ENCODE measurements around the gene TMED4. TPM values are rescaled to one million over a fixed set of nuclear protein-coding genes. Genes with fewer than 3 reads are reported as not detected.

TMED4 gene
- total and polyA plus RNA-seq, 2 of the 13 experiments (the other 11 are each of a cell fraction or from before 2014, with no cell fraction given), result 81.4 to 109 TPM

DNA sequence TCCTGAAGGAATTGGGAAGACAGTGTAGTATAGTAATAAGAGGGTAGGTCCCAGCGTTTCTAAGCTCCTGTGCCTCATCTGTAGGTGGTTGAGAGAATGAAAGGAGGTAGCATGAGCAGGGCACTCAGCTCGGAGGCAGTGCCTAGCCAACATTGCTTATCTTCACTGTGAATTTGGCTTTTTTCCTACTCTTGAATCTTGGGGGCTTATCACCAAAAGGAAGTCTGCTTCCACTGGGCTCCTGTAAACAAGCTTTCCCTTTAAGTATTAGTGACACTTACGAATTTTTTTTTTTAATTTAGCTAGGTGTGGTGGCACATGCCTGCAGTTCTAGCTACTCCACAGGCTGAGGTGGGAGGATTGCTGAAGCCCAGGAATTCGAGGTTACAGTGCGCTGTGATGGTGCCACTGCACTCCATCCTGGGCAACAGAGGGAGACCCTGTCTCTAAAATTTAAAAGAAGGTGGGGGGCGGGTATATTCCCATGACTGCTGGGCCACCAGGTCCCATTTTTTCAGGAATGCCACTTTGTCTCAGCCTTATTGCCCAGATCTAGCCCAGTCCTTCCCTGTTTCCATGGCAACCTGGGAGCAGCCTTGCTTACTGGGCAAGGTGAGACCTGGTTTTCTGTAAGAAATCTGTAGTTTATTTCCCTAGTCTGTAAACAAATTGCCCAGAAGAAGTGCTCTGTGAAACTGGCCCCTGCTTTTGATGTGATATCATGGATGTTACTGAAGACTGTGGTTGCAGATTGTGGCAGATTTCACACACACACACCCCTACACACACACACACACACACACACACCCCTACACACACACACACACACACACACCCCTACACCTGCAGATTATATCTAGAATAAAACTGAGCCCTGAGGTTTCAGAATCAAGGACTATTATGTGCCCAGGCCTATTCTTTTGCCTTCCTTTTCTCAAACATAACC lies 43.8 kb upstream of the TMED4 start:
- TF ChIP-seq, protein P1, sequence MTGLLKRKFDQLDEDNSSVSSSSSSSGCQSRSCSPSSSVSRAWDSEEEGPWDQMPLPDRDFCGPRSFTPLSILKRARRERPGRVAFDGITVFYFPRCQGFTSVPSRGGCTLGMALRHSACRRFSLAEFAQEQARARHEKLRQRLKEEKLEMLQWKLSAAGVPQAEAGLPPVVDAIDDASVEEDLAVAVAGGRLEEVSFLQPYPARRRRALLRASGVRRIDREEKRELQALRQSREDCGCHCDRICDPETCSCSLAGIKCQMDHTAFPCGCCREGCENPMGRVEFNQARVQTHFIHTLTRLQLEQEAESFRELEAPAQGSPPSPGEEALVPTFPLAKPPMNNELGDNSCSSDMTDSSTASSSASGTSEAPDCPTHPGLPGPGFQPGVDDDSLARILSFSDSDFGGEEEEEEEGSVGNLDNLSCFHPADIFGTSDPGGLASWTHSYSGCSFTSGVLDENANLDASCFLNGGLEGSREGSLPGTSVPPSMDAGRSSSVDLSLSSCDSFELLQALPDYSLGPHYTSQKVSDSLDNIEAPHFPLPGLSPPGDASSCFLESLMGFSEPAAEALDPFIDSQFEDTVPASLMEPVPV (CRISPR knock-in tag; IDR thresholded peaks at IDR 0.05), result no peak
- no peak for TF ChIP-seq RFX1 (IDR thresholded peaks at IDR 0.05)
- TF ChIP-seq, protein P2, sequence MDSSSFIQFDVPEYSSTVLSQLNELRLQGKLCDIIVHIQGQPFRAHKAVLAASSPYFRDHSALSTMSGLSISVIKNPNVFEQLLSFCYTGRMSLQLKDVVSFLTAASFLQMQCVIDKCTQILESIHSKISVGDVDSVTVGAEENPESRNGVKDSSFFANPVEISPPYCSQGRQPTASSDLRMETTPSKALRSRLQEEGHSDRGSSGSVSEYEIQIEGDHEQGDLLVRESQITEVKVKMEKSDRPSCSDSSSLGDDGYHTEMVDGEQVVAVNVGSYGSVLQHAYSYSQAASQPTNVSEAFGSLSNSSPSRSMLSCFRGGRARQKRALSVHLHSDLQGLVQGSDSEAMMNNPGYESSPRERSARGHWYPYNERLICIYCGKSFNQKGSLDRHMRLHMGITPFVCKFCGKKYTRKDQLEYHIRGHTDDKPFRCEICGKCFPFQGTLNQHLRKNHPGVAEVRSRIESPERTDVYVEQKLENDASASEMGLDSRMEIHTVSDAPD (CRISPR knock-in tag; IDR thresholded peaks at IDR 0.05), result no peak
- TF ChIP-seq ZNF792 (CRISPR knock-in tag; IDR thresholded peaks at IDR 0.05), result no peak
- TF ChIP-seq ZNF670 (CRISPR knock-in tag; IDR thresholded peaks at IDR 0.05; ENCODE audit: borderline replicate concordance), result no peak
- no peak for TF ChIP-seq TBX2 (CRISPR knock-in tag; IDR thresholded peaks at IDR 0.05; ENCODE audit: borderline replicate concordance)
- TF ChIP-seq, protein P3, sequence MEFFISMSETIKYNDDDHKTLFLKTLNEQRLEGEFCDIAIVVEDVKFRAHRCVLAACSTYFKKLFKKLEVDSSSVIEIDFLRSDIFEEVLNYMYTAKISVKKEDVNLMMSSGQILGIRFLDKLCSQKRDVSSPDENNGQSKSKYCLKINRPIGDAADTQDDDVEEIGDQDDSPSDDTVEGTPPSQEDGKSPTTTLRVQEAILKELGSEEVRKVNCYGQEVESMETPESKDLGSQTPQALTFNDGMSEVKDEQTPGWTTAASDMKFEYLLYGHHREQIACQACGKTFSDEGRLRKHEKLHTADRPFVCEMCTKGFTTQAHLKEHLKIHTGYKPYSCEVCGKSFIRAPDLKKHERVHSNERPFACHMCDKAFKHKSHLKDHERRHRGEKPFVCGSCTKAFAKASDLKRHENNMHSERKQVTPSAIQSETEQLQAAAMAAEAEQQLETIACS (CRISPR knock-in tag; IDR thresholded peaks at IDR 0.05), result no peak
- TF ChIP-seq, protein P4, sequence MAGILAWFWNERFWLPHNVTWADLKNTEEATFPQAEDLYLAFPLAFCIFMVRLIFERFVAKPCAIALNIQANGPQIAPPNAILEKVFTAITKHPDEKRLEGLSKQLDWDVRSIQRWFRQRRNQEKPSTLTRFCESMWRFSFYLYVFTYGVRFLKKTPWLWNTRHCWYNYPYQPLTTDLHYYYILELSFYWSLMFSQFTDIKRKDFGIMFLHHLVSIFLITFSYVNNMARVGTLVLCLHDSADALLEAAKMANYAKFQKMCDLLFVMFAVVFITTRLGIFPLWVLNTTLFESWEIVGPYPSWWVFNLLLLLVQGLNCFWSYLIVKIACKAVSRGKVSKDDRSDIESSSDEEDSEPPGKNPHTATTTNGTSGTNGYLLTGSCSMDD (CRISPR knock-in tag; IDR thresholded peaks at IDR 0.05), result no peak
- TF ChIP-seq, protein P5, sequence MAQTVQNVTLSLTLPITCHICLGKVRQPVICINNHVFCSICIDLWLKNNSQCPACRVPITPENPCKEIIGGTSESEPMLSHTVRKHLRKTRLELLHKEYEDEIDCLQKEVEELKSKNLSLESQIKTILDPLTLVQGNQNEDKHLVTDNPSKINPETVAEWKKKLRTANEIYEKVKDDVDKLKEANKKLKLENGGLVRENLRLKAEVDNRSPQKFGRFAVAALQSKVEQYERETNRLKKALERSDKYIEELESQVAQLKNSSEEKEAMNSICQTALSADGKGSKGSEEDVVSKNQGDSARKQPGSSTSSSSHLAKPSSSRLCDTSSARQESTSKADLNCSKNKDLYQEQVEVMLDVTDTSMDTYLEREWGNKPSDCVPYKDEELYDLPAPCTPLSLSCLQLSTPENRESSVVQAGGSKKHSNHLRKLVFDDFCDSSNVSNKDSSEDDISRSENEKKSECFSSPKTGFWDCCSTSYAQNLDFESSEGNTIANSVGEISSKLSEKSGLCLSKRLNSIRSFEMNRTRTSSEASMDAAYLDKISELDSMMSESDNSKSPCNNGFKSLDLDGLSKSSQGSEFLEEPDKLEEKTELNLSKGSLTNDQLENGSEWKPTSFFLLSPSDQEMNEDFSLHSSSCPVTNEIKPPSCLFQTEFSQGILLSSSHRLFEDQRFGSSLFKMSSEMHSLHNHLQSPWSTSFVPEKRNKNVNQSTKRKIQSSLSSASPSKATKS (CRISPR knock-in tag; IDR thresholded peaks at IDR 0.05), result no peak
- Histone ChIP-seq H3K4me1 (ENCODE audit: insufficient read depth, low read length) (peaks cover 28% of the 10 kb centered on the region), H3K27me3 (ENCODE audit: control insufficient read depth in 1 of 2, insufficient read depth in 2 of 2, low read length in 2 of 2) (no peaks in the 10 kb centered on the region), H3K4me2 (ENCODE audit: low read depth, low read length) (no peak overlapping the region), H3K9me3 (ENCODE audit: low read length) (no peaks in the 10 kb centered on the region), H3K36me3 (replicated peaks in 1 of 2; ENCODE audit: control insufficient read depth in 1 of 2, insufficient read depth in 2 of 2, low read length in 2 of 2) (peaks cover 16 to 32% of the 10 kb centered on the region in 2 experiments; a peak in 4 of 5 replicates), H3K9ac (ENCODE audit: insufficient read depth, low read depth, low read length) (no peak overlapping the region), H3K4me3 (replicated peaks in 1 of 3; ENCODE audit: insufficient read depth in 1 of 3, low read depth in 2 of 3, low read length in 3 of 3) (no peak overlapping the region), H3K27ac (ENCODE audit: extremely low read length, insufficient read depth, low read length) (no peak overlapping the region), H4K20me1 (ENCODE audit: insufficient read depth, low read length) (no peaks in the 10 kb centered on the region), H2AFZ (ENCODE audit: low read length) (no peak overlapping the region), H3K79me2 (ENCODE audit: insufficient read depth, low read length) (peaks cover 39% of the 10 kb centered on the region)
- in situ Hi-C loops (cut with HindIII; ENCODE audit: extremely low pct_ligation_motif_present, low pct_unique_long_range_greater_than_20kb) (no loop called here), intact Hi-C loops (cut with micrococcal nuclease; ENCODE audit: unreplicated experiment) (no loop called here)
- no peak for DNase-seq (ENCODE audit: low spot score)
- no TSS peak for BruUV-seq (replicated peaks)
- no peak for ATAC-seq
- POLR2A ChIA-PET, result no interaction called here
- CTCF ChIA-PET (ENCODE audit: low intra/inter-chr PET ratio, low total read pairs), result no interaction called here
- FAIRE-seq, result no peak
- 97% methylated on average over 6 of the region's 6 CpGs for WGBS (ENCODE audit: low lambda C conversion rate)
